ENCODE measurements around the gene GIMAP5.
A peak's percentile ranks its signal among the peaks of the same experiment; 100 is the strongest.
"Not testable (repeated sequence)": the region's sequence is repeated elsewhere in the genome, so short reads cannot be mapped to it uniquely, and the experiment has no call there.

GIMAP5 gene

GRCh38 chr7:150774131-150774530 is 36.9 kb downstream of the GIMAP5 start:
- DNase-seq (ENCODE audit: low spot score) = not testable (repeated sequence)

- DNase-seq (ENCODE audit: low spot score) = no peak
These were observed 41.0 kb downstream of the GIMAP5 start for GRCh38 chr7:150778014-150778737.

DNA sequence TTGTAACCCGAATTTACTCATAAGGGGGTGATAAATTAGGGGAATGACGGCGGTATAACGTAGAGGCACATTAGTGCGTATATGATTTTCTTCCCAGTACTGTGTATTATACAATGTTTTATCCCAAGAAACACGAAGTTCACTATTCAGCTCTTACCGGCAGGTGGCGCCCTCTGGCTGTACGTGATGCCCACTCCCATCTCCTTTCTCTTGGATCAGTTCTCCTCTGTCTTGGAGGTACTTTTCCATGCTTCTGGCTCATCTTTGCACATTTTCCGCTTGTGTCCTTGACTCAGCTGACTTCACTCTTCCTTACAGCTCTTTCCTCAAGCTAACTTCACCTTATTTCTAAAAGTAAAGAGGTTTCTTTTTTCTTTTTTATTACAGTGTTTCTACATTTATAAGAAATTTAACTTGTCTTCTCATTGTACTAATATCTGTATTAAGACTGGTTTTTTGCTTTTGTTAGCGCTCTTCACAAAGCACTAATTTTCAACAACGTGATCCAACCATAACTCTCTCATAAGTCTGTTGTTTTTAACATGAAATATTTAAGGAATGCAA is 41.6 kb downstream of the GIMAP5 start:
- DNase-seq (ENCODE audit: low spot score) = peak; percentile 63

DNA sequence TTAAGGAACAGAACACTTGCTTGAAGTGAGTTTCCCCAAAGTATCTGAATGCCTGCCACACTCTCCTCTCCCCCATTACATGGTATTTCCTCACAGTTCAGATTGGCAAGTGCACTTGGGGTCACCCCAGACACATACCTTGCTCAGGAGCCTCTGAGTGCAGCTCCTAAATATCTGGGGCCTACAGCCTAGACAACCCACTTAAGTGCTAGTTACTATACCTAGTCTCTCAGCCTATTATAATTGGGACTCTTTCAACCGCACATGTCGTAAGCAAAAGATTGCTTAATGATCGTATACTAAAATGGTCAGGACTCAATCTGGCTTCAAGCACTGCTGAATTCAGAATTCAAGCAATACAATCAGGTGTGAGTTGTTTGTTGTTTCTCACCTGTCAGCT is 43.1 kb downstream of the GIMAP5 start:
- no peak for DNase-seq (ENCODE audit: low spot score)

GRCh38 chr7:150781103-150781502 is 43.9 kb downstream of the GIMAP5 start:
- DNase-seq (ENCODE audit: low spot score) = no peak

GRCh38 chr7:150781961-150782360 is 44.7 kb downstream of the GIMAP5 start:
- DNase-seq (ENCODE audit: low spot score) = no peak

DNA sequence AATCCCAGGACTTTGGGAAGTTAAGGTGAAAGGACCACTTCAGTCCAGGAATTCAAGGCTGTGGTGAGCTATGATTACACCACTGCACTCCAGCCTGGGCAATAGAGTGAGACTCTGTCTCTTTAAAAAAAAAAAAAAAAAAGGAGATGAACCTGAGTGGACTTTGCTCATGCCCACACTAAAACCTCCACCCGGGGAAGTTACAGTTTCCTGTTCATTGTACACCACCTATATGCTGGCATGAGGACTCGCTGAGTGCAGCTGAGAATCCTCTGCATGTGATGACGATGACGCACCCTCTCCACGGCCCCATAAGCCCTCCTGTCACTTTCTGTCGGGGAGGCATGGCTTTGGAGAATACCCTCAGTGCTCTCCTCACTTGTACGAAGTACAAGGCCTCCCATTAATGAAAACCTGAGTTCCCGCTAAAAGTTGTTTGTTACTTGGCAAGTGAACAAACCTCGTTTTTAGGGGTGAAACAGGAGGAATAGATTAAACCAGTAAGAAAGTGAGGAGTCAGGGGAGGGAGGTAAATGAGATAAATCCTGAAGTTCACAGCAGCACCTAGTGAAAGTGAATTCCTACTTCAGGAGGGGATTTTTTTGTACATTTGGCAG is 47.0 kb downstream of the GIMAP5 start:
- no peak for DNase-seq (ENCODE audit: low spot score)

DNA sequence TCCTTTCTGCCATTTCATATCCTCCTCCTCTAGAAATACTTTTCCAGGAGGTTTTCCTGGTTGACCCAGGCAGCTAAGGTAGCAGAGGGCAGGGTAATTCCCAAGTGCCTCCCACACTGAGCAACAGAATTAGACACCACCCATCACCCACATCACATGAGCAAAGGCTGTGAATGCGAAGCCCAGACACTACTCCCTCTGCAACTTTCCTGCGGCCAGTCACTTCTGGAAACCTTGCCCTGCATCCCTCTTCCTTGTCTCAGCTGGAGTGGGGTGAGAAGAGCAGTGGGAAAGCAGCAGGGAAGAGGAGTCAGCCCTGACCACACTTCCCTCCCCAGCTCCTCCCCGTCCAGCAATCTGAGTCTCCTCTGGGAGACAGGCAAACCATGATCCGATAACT is 47.7 kb downstream of the GIMAP5 start:
- DNase-seq (ENCODE audit: low spot score) = no peak

GRCh38 chr7:150787321-150788281 is 50.4 kb downstream of the GIMAP5 start:
- peak; percentile 39 for DNase-seq (ENCODE audit: low spot score)

DNA sequence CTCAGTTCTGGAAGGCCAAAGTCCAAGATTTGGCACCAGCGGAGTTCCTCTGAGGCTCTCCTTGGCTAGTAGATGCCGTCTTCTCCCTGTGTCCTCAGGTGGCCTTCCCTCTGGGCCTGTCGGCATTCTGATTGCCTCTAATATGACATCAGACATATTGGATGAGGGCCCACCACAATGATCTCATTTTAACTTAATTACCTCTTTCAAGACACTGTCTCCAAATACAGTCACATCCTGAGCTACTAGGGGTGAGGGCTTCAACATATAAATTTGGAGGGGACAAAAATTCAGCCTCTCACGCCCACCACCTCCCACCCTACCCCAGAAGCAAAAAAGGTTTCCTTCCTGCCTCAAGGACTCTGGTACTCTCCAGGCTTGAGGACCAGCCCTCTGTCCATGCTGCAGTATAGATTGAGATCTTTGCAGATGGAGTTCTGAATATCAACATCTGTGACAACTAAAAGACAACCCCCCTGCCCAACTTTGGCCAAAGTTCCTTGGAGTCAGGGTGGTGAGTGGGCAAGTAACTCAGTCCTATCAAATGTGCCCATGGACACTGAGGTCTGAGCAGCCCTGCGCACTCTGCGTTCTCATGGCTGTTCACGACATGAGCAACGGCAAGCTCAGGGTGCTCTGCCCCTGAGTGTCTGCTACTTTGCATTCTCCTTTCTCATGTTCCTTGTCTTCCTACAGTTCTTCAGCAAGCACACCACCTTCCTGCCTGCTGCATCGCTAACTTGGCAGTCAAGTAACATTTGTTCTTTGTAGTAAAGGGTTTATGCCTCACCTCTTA is 51.5 kb downstream of the GIMAP5 start:
- DNase-seq (ENCODE audit: low spot score) = no peak

DNA sequence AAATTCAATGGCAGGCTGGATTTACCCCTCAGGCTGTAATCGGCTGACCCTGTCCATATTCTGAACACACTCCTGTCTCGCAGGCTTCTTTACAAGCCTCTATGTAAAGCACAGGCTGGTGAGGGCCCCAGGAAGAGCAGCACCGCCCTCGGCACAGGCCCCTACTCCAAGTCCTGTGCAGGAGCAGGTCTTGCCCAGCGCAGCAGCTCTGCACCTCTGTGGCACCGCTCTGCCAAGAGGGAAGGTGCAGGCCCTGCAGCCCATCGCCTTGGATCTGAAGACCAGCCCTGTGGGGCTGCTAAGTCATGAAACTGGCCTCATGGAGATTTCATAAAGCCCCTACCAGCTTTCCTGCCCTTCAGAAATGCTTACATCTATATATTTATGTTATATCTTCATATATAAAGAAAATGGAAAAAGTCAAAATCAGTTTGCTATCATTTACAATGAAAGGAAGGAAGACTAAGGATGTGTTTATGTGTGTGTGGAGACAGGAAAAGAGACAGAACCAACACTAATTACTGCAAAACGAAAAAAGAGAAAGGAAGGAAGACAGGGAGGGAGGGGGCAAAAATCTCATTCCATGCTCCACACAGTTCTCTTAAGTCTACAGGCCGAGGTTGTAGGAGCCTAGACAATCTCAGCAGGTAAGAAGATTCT is 53.3 kb downstream of the GIMAP5 start:
- DNase-seq (ENCODE audit: low spot score) = no peak

- DNase-seq (ENCODE audit: low spot score) = no peak
These were observed 54.1 kb downstream of the GIMAP5 start for GRCh38 chr7:150791304-150791703.

DNA sequence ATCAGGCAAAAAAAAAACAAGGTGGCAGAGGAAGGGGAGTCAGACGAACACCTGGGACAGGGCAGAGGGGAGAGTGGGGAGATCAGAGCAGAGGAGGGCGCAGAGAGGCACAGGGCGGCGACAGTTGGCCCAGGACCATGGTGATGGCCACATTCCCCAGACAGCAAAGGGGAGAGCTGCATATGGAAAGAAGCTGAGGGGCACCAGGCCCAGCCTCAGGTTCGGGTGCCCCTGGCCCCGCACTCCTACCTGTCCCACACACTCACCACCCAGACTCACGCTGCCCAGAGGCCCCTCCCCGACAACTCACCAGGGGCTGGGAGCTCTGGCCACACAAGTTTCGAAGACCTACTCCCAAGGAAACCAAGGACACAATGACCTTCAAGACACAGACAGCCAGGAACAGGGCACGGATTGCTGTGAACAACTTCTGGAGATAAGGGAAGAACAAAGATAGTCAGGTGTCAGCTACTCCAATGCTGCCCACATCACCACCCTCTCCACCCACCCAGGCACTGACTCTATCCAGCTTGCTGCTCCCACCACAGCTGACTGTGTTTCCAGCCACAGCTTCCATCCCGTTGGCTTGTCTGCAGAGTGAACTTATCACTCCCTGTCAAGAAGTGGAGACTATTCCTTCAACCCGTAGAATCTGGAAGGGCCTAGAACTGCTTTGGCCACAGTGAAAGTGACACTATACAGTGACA is 54.7 kb downstream of the GIMAP5 start:
- DNase-seq (ENCODE audit: low spot score) = no peak

All from putamen (tissue), 1 donor.